ENCODE measurements around the gene CSTPP1.

GRCh38 chr11:47163898-47164297, 227.3 kb downstream of the CSTPP1 start:
- TF ChIP-seq CTCF (IDR thresholded peaks at IDR 0.05) (no peak), POLR2A (IDR thresholded peaks at IDR 0.05) (no peak)
